Suppressor macrophage treated with lipopolysaccharide for 4 hours (primary cell): ENCODE measurements around the gene CLDN2.
"Not testable (repeated sequence)": the region's sequence is repeated elsewhere in the genome, so short reads cannot be mapped to it uniquely, and the experiment has no call there.

Source experiments
- DNase-seq: peaks from one replicate; pipeline ENCODE4 v3.0.0-alpha.2; 2020

Gene CLDN2, protein sequence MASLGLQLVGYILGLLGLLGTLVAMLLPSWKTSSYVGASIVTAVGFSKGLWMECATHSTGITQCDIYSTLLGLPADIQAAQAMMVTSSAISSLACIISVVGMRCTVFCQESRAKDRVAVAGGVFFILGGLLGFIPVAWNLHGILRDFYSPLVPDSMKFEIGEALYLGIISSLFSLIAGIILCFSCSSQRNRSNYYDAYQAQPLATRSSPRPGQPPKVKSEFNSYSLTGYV

DNA sequence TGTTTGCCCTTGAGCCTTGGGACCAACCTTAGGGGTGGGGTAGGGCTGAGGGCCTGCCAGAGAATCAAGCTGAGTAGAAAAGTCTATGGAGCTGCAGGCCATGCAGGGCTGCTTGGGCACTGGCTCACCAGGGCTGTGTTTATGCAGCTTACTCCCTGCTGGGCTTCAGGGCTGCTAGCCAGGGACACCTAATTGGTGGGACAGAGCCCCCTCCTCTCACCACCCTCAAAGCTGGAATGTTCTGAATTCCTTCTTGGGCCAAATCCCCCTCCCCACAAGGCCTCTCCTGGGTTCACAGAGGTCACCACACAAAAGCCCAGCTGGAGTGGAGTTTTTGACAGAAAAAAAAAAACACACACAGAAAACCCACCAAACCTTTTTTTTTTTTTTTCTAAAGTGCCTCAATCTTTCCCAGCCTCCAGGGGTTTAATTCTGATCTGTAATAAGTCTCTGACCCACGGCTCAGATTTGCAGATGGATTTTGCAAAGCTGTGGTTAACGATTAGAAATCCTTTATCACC, at the start of gene CLDN2:
Gene CLDN2, plus strand, starts transcription at position 471 of the 521 bp plus-strand sequence. CDS start 7,827 bp downstream, outside the sequence.
- DNase-seq: no peak

DNA sequence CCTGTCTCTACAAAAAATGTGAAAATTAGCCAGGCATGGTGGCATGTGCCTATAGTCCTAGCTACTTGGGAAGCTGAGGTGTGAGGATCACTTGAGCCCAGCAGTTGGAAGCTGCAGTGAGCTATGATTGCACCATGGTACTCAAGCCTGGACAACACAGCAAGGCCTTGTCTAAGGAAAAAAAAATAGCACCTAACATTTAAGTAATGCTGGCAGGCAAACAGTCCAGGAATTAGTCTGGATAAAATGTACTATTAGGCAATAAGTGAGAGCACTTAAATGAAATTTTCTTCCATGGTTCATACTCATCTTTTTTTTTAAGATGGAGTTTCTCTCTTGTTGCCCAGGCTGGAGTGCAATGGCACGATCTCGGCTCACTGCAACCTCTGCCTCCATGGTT, 47.4 kb upstream of the CLDN2 start:
- DNase-seq: not testable (repeated sequence)

DNA sequence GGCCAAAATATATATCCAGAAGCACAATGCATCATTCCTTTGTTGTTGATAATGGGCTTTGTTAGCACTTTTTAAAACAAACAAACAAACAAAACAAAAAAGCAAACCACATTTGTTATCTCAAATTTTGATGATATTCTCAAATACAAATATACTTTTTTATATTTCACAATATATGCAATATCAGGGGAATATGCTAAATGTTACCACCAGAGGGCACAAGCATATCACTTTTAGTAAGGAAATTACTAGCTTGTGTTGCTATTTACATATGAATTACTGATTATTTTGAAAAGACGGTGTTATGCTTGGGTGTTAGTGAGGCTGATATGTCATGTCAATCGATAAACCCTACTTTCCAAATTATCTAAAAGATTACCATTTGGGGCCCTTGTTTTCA, 46.1 kb upstream of the CLDN2 start:
- DNase-seq: peak; percentile 37

DNA sequence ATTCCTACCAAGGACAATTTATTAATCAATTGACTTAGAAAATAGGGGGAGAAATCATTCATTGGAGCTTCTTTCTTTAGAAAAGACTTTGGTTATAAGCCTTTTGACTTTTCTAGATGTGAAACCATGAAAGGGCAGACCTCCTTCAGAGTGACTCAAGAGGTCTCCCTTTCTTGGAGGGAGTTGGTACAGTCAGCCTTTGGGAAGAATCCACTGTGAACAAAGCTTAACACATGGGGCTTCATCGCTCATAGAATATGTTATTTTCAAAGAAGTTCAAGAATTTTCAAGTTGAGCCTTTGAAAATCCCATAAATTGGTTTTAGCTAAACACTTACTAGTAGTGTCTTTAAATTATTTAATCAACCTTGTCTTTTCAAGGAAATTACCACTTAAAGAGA, 45.1 kb upstream of the CLDN2 start:
- DNase-seq: no peak

DNA sequence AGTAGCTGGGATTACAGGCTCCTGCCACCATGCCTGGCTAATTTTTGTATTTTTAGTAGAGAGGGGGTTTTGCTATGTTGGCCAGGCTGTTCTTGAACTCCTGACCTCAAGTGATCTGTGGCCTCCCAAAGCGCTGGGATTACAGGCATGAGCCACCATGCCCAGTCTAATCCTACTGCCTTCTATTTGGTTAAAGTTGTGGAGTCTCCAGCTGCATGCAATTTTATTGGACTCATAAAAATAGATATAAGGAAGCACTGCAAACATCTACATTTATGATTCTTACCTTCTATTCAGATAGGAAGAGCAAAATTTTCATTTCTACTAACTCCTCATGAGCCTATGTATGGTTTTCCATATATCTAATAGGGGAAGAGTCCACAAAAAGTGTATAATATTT, 30.7 kb upstream of the CLDN2 start:
- no peak for DNase-seq

DNA sequence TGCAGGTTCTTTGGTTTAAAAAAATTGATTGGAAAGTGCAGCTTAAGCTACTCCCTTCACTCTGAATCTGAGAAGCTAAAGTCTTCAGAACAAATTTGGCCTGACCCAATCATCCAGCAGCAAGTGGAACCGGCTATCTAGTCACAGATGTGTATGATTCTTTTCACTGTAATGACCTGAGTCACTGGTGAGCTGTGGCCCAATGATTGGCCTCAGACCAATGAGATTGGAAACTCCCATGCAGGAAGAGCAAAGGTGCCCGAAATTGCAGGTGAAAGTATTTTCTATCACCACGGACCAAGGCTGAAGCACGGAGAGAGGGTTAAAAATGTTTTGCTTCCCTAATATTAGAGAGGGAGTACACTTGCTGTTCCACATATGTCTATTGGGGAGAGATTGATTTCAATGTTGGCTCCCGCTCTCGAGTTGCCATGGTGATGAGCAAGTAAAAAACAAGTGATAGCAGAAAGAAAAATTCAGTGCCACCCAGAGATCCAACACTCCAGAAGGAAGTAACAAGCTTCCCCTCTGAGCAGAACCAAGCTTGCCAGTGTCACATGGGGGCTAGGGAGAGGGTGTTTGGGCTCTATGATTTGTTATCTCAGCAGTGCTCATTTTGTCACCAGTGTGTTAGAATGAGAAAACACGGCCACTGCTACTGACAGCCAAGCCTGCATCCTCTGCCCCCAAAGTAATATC, 28.3 kb upstream of the CLDN2 start:
- DNase-seq: no peak

DNA sequence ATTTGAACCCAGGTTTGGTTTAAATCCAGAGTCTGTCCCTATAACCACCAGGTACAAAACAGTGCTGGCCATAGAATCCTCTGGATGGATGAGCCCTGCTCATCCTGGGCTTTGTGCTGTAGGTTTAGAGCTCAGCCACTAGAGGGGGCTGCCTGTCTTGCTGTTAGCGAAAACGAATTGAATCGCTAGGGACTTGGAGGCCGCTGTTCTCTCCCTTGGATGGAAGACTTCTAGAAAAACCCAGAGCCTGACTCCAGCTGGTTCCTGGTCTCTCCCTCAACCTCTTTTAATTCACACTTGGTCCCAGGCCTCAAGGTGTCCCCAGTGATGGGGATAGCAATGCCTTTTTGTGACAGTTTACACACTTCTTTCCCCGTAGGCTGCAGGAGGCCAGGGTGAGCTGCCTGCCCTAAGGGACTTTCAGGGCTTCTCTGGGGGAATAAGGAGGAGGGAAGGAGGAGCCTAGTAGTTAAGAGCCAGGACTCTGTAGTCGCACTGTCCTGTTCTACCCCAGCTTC, 25.8 kb upstream of the CLDN2 start:
- DNase-seq: peak; percentile 53

DNA sequence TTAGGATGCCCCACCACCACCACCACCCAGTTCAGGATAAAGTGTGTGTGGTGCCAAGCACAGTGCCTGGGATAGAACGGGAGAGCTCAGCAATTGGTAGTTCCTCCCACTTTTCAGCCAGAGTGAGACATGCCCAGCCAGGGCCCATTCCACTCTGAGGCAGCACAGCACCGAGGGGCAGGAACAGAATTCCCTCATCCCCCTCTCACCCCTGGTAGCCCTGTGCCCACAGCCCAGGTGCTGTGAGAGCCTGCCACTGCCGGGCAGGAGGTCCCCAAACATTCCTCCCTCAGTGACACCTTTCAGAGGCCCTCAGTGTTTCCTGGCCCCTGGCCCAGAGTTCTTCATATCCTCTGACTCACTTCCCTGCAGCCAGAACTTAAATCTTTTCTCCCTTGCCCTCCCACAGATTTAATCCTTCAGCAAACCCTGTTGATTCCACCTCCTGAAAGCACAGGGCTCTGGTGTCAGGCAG, 25.2 kb upstream of the CLDN2 start:
- no peak for DNase-seq

DNA sequence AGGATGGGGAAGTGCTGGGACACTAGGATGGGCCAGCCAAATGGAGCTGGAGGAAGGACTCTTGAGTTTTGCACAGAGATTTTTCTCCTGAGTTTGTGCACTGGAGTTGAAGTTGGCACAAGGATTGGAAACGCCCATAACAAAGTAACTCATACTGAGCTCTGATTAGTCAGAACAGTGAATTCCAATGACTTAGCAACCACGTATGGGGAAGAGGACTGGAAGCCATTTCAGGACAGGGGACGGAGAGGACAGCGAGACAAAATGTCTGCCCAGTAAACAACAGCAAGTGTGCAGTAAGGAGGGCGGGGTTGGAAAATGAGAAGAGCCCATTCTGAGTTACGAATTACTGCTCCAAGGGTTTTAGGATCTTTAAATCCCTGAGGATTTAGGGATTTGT, 22.9 kb upstream of the CLDN2 start:
- no peak for DNase-seq

DNA sequence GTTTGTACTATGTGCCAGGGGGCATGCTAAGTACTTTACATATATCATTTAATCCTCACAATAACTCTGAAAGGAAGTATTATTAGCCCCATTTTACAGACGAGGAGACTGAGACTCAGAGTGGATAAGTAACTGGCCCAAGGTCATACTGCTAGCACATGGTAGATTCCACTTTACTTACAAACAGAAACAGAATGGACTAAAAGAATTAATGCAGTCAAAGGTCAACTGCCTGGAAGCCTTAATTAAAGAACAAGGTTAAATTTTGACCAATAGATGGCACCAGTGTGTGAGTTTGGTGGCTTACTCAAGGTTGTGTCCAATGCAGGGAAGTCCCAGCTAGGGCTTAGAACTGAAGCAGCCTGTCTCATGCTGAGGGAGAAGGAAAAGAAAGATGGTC, 21.7 kb upstream of the CLDN2 start:
- peak; percentile 62 for DNase-seq

DNA sequence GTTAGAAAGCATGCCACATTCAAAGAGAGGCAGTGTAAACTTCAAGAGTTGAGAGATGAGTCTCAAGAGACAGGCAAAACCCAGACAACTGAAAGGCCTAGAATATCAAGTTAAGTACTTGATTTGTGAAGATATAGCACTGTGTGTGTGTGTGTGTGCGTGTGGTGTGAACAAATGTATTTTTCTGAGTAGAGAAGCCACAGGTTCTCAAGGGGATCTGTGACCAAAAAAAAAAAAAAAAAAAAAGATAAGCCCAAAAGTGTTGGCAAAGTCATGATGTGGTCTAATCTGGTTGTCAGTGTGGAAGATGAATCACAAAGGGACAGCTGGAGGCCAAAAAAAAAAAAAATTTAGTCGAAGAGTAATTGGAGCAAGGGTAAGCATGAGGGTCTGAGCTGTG, 20.9 kb upstream of the CLDN2 start:
- DNase-seq: no peak

DNA sequence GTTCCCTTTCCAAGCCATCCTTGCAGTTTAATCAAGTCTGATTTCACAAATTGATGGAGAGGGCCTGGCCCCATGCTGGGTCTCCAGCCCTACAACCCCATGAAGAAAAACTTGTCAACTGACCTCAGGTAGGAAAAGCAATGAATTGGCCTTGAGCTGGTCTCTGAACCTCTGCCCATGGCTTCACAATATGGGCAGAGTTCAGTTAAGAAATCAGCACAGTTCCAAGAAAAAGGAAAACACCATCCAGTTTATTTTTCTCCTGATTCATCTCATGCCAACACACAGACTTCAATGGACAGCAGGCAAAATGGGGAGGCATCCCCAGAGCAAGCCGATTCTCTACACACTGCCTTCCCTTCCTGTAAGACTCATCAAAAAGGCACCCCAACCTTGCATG, 20.4 kb upstream of the CLDN2 start:
- no peak for DNase-seq

DNA sequence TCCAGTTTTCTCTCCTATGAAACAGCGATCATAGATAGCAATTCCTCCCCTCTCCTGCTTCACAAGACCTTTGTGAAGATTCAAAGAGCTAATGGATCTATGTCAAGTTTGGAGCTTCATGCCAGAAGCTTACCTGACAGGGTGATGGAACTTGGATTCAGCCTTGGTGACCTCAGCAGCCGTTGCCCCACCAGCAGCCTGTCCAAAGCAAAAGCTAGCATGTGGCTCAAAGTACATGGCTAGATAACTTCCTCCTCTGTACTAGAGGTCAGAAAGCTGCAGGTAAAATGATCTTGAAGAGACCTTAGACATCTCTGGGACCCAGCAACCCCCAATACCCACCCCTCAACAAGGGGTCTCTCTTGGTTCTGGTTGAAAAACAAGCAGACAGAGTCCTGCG, 18.9 kb upstream of the CLDN2 start:
- DNase-seq: no peak

DNA sequence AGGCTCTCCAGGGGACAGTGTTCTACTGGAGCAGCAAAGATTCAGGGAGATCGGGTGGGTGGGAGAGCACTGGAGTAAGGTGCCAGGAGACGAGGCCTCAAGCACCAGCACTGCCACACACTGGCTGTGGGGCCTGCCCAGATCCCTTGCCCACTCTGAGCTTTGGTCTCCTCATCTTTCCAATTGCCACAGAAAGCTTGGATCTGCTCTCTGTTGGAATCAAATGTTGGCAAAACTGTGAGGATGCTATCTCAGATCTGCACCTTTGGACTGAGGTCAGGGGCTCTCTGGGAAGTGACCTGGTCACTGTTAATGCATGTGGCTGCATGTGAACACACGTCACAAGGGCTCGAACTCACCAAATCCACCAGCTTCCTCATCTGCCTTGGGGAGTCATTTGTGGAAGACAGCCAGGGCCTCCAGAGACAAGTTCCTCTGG, 18.4 kb upstream of the CLDN2 start:
- DNase-seq: no peak

DNA sequence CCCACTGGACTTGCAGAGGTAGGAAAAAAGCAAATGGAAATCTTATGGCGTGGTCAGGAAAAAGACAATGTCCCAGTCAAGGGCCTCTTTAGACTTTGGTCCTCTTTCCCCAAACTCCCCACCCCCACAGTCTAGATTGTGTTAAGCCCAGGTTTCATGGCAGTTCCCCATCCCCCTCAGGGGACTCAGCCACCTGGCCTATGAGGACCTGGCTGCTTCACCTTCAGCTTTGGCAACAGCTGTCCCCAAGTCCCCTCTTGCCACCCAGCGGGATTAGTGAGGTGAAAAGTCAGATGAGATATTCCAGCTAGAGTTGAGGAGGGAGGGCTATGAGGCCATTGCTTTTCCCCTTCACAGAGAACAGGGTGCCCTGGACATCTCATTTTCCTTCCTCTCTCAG, 17.5 kb upstream of the CLDN2 start:
- DNase-seq: no peak

DNA sequence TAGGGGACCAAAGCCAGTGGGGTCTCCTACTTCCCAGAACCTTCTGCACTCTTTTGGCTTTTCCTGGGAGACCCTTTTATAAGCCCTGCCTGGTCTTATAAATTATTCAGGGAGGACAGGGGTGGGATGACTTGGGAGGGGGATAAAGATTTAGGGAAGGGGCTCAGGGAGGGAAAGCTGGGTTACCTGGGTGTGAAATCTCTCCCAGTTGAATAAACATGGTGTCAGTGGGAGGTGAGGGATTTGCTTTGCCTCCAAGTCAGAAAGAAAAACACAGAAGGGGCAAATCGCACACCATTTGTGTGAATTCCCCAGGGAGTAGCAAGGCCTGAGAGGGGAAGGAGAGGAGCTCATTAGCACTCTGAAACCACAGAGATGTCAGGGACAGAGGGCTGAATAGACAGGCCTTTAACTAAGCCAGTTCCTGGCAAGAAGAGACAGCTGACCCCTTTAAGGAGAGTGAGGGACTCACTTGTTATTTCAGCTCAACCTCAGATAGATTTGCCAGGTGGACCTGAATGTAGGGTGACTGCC, 16.8 kb upstream of the CLDN2 start, which contains the start of gene RIPPLY1:
Gene RIPPLY1, minus strand, starts transcription at position 51 of the 534 bp plus-strand sequence. CDS start 54 bp downstream, outside the sequence.
- DNase-seq: no peak

DNA sequence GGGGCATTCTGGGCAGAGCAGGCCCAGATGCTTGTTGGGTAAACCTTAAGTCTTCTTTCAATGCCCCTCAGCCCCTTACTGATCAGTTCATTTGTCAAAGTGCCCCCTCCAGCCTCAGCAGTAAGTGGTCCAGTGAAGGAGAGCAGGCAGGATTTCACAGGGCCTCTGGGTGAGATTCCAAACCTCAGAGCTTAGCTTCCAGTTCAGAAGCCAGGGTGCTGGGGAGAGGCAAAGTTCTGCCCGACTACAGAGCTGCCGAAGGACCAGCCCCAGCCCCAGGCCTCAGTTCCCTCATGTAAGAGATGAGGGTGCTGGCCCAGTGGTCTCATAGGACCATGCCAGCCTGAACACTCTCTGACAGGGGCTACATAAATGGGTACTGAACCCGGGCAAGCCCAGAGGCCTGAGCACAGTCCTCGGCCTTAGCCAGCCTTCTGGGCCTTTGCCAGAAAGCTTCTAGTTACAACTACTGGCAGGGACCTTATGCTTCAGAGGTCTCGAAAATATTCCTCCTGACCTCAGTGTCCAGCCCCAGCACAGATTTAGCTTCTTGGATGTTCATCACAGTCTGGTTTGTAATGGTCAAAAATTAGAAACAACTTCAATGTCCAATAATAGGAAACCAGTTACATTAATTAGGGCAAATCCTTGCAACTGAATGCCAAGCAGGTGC, 16.2 kb upstream of the CLDN2 start:
- DNase-seq: no peak

DNA sequence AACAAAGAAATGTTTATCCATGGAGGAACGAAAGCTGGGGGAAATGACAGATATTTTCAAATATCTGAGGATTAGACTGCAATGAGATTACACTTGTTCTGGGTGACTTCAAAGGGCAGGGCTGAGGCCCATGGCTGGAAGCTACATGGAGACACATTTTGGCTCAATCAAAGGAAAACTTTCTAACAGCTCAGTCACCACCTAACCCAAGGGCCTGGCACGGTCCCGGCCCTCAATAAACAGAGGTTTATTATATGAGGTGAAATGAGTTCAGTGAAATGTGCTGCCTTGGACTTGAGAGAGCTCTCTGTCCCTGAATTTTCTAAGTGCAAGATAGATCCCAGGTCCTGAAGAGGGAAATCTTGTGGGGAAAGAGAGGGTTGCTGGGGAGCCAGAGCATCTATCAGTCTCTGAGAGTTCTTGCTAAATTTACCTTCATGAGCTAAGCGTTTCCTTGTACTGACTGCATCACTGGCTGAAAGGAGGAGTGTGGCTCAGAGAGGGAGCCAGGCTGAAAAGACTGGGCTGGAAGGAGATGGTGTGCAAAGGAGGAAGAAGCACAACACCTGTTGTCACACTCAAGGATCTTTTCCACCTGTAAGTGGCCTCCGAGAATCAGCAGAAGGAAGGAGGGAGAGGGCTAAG, 15.0 kb upstream of the CLDN2 start:
- DNase-seq: no peak

DNA sequence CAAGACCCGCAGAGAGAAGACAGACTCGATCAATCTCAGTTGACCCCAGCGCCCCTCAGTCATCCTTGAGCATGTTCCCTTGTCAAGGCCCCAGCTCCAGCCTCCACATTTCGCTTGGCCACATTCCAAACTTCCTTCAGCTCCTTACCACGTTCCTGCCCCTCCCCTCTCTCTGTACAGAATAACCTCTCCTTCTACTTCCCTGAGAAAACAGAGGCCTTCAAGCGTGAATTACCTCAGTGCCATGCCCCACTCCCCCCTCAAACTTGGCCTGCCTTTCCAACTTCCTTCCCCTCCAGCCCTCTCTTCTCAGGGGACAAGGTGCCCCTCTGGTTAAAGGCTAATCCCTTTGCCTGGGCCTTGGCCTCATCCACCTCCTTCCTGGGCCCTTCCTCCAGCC, 13.8 kb upstream of the CLDN2 start:
- no peak for DNase-seq

DNA sequence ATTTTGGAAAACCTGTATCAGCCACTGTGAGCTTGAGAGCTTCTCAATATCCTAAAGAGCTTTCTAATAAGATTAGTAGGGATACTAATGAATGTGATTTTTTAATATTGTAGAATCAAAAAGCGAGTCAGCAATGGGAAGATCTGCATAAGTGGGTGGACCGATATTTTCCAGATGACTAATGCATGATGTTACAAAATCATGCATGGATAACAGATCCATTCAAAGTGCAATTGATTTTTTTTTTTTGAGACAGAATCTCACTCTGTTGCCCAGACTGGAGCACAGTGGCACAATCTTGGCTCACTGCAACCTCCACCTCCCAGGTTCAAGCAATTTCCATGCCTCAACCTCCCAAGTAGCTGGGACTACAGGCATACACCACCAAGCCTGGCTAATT, 7.3 kb upstream of the CLDN2 start:
- DNase-seq: no peak

DNA sequence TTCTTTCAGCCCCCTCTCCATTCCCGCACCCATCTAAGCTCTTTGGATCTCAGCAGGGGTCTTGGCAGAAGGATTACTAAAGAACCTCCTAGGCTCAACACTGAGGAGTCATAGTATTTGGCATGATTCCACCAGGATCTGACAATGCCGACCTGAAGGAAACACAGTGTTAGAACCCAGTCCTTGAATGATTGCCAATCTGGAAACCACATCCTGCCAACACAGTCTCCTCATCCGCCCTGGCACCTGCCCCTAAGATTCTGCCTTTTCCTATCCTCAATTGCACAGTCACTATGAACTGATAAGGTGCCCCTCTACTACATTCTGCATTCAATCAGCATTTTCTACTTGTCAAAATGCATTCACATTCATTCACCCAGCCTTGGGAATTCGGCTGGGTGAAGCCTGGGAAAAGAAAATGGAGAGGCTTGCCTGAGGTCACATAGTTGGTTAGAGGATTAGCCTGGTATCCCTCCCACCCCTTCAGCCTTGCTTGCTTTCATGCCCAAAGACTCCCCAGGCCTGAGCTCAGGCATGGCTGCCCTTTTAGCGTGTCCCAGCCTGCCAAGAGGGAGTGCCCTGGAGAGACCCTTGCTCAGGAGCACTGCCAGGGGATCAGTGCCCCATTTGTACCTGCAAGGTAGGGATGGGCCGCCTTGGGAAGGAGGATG, 2.2 kb upstream of the CLDN2 start:
- DNase-seq: no peak

DNA sequence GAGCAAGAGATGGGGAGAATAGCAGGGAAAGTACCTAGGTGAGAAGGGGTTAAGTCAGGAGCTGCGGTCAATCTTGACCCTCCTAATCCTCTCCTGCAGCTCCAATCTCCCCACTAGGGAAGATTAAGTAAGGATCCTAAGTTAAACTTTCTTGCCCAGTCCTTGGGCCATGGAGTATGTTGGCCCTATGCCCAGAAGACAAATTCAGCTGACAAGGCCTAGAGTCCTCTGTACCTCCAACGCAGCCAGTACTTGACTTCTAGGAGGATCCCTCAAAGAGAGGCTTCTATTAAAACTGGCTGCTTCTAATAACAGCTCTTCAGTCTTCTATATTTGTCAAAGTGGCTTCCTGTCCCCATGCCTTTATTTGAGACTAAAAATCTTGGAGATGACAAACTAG, 1.4 kb downstream of the CLDN2 start:
- DNase-seq: no peak
